ENCODE measurements around the gene CSAG2. TPM values are rescaled to one million over a fixed set of nuclear protein-coding genes. Genes with fewer than 3 reads are reported as not detected.
"Not testable (repeated sequence)": the region's sequence is repeated elsewhere in the genome, so short reads cannot be mapped to it uniquely, and the experiment has no call there.

Gene CSAG2, protein sequence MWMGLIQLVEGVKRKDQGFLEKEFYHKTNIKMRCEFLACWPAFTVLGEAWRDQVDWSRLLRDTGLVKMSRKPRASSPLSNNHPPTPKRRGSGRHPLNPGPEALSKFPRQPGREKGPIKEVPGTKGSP
- not detected for total RNA-seq
- long read RNA-seq, result 0 reads

DNA sequence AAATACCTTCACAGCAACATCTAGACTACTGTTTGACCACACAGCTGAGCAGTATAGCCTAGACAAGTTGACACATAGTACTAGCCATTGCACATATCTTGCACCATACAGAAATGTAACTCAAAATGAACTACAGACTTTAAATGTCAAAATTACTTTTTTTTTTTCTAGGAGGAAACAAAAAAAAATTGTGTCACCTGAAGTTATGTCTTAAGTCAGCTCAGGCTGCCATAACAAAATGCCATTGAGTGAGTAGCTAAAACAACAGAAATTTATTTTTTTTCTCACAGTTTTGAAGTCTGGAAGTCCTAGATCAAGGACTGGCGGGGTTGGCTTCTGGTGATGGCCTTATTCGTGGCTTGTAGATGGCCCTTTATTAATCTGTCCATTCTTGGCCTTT lies at the start of gene CSAG2:
Gene CSAG2 (minus strand): TSS at position 101 of the 400 bp plus-strand sequence. CDS start 161 bp downstream, outside the sequence.
- H3K4me3 ChIP-seq; H3K36me3 ChIP-seq; DNase-seq; H3K9me3 ChIP-seq (replicated peaks); intact Hi-C loops (cut with micrococcal nuclease); H3K27ac ChIP-seq (replicated peaks); H3K27me3 ChIP-seq (ENCODE audit: low read depth); H3K4me1 ChIP-seq: not testable (repeated sequence)

DNA sequence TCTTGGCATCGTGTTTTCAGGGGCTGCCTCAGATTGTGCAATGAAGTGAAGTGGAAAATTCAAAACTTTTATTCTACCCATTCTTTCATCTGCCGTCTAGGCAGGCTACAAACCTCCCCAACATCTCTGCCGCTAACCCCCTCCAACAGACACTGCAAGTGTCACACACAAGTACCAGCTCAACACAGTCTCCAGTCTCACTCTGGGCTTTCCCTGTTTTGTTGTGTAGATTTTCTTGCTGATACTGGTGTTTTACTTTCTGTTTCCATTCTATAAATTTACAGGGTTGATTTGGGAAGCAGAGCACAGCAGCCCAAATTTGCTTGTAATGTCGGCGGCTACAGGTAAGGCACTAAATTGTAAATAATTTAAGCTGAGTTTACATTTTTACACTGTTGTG lies 45.8 kb upstream of the CSAG2 start:
- DNase-seq; H3K36me3 ChIP-seq; H3K4me3 ChIP-seq; H3K27ac ChIP-seq (replicated peaks); H3K27me3 ChIP-seq (ENCODE audit: low read depth); H3K4me1 ChIP-seq; intact Hi-C loops (cut with micrococcal nuclease); H3K9me3 ChIP-seq (replicated peaks): not testable (repeated sequence)

DNA sequence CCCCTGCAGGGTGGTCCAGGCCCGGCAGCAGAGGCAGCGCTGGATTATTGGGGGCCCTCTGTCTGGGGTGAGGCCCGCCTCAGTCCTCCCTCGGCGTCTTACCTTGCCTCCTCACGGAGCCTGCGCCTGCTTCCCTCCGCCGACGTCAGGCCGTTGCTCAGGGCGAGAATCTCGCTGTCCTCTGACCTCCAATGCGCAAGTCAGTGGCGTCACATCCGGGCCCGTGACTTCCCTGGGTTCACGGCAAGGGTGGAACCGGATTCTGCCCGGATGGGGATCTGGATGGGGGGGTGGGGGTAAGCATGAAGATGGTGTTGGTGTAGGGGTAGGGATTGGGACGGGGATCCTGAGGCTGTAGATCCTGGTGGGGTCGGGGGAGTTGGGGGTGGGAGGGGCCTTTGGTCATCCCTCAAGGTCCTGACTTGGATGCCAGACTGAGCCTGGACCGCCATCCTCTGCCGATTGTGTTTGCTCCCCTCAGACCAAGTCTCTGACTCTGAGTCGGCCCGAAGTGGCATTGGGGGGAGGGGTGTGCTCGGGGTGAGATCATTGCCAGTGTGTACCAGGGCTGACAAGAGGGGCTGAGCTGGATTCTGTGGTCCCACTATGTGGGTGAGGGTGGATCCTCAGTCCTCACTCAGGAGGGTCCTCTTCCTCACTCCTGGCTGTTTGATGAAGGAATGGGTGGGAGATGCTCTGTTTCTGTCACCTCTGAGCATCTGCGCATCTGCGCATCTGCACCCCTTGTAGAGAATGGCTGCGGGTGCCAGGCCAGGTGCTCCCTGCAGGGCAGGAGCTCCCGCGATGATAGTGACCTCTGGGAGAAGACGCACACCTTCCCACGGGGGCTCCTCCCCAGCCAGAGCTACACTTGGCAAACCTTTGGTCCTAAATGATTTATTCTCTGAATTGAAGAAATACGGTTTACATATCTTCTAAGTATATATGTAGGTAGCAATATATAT lies 44.9 kb upstream of the CSAG2 start, which contains the start of gene MAGEA2:
Gene MAGEA2 (minus strand): TSS at position 157 of the 965 bp plus-strand sequence. CDS start 2,479 bp downstream, outside the sequence.
- DNase-seq; H3K4me1 ChIP-seq; H3K27me3 ChIP-seq (ENCODE audit: low read depth); H3K36me3 ChIP-seq; H3K9me3 ChIP-seq (replicated peaks); H3K27ac ChIP-seq (replicated peaks); H3K4me3 ChIP-seq; intact Hi-C loops (cut with micrococcal nuclease): not testable (repeated sequence)

DNA sequence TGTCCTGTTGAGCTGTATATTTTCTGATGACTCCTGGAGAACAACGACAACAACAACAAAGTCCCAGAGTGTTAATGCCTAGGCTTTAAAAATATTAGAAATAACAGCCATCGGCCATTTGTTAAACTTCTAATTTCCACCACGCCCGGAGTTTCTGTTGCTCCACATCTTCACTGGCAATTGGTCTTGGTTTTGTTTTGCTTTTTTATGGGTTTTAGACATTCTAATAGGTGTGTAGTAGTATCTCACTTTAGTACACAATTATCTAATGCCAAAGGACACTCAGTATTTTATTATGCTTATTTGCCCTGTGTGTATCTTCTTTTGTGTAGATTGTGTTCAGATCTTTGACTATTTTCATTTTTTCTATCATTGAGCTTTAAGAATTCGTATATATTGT lies 29.5 kb upstream of the CSAG2 start:
- intact Hi-C loops (cut with micrococcal nuclease), result no loop called here
- DNase-seq, result no peak
- H3K27ac ChIP-seq (replicated peaks), result no peak overlapping the region
- H3K27me3 ChIP-seq (ENCODE audit: low read depth), result no peaks in the 10 kb centered on the region
- H3K9me3 ChIP-seq (replicated peaks), result no peaks in the 10 kb centered on the region
- TF ChIP-seq, protein P1, sequence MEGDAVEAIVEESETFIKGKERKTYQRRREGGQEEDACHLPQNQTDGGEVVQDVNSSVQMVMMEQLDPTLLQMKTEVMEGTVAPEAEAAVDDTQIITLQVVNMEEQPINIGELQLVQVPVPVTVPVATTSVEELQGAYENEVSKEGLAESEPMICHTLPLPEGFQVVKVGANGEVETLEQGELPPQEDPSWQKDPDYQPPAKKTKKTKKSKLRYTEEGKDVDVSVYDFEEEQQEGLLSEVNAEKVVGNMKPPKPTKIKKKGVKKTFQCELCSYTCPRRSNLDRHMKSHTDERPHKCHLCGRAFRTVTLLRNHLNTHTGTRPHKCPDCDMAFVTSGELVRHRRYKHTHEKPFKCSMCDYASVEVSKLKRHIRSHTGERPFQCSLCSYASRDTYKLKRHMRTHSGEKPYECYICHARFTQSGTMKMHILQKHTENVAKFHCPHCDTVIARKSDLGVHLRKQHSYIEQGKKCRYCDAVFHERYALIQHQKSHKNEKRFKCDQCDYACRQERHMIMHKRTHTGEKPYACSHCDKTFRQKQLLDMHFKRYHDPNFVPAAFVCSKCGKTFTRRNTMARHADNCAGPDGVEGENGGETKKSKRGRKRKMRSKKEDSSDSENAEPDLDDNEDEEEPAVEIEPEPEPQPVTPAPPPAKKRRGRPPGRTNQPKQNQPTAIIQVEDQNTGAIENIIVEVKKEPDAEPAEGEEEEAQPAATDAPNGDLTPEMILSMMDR (IDR thresholded peaks at IDR 0.05; ENCODE audit: borderline replicate concordance), result no peak
- no peaks in the 10 kb centered on the region for H3K4me1 ChIP-seq
- no peak overlapping the region for H3K4me3 ChIP-seq
- H3K36me3 ChIP-seq, result no peaks in the 10 kb centered on the region

DNA sequence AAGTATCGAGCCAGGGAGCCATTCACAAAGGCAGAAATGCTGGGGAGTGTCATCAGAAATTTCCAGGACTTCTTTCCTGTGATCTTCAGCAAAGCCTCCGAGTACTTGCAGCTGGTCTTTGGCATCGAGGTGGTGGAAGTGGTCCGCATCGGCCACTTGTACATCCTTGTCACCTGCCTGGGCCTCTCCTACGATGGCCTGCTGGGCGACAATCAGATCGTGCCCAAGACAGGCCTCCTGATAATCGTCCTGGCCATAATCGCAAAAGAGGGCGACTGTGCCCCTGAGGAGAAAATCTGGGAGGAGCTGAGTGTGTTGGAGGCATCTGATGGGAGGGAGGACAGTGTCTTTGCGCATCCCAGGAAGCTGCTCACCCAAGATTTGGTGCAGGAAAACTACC lies 27.5 kb upstream of the CSAG2 start:
- H3K36me3 ChIP-seq; DNase-seq; intact Hi-C loops (cut with micrococcal nuclease): not testable (repeated sequence)

DNA sequence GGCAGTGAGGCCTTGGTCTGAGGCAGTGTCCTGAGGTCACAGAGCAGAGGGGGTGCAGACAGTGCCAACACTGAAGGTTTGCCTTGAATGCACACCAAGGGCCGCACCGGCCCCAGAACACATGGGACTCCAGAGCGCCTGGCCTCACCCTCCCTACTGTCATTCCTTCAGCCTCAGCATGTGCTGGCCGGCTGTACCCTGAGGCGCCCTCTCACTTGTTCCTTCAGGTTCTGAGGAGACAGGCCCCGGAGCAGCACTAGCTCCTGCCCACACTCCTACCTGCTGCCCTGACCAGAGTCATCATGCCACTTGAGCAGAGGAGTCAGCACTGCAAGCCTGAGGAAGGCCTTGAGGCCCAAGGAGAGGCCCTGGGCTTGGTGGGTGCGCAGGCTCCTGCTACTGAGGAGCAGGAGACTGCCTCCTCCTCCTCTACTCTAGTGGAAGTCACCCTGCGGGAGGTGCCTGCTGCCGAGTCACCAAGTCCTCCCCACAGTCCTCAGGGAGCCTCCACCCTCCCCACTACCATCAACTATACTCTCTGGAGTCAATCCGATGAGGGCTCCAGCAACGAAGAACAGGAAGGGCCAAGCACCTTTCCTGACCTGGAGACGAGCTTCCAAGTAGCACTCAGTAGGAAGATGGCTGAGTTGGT lies 26.9 kb upstream of the CSAG2 start:
- H3K4me3 ChIP-seq, result no peak overlapping the region
- H3K9me3 ChIP-seq (replicated peaks), result no peaks in the 10 kb centered on the region
- intact Hi-C loops (cut with micrococcal nuclease), result no loop called here
- H3K4me1 ChIP-seq, result no peaks in the 10 kb centered on the region
- H3K27ac ChIP-seq (replicated peaks), result no peak overlapping the region
- DNase-seq, result no peak
- TF ChIP-seq, protein P1 (IDR thresholded peaks at IDR 0.05; ENCODE audit: borderline replicate concordance), result no peak
- no peaks in the 10 kb centered on the region for H3K27me3 ChIP-seq (ENCODE audit: low read depth)
- H3K36me3 ChIP-seq, result no peaks in the 10 kb centered on the region

More for the DNA sequence above, 27.5 kb upstream of the CSAG2 start:
- H3K27me3 ChIP-seq (ENCODE audit: low read depth); H3K9me3 ChIP-seq (replicated peaks); H3K4me3 ChIP-seq; H3K4me1 ChIP-seq; H3K27ac ChIP-seq (replicated peaks): not testable (repeated sequence)

DNA sequence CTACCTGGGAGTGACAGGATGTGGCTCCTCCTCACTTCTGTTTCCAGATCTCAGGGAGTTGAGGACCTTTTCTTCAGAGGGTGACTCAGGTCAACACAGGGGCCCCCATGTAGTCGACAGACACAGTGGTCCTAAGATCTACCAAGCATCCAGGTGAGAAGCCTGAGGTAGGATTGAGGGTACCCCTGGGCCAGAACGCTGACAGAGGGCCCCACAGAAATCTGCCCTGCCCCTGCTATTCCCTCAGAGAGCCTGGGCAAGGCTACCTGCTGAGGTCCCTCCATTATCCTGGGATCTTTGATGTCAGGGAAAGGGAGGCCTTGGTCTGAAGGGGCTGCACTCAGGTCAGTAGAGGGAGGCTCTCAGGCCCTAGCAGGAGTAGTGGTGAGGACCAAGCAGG lies 26.0 kb upstream of the CSAG2 start:
- Histone ChIP-seq H3K27ac (replicated peaks) (no peak overlapping the region), H3K4me3 (no peak overlapping the region), H3K27me3 (ENCODE audit: low read depth) (no peaks in the 10 kb centered on the region), H3K9me3 (replicated peaks) (no peaks in the 10 kb centered on the region), H3K4me1 (no peaks in the 10 kb centered on the region), H3K36me3 (no peaks in the 10 kb centered on the region)
- no peak for DNase-seq
- TF ChIP-seq, protein P1 (IDR thresholded peaks at IDR 0.05; ENCODE audit: borderline replicate concordance), result no peak
- intact Hi-C loops (cut with micrococcal nuclease), result no loop called here

DNA sequence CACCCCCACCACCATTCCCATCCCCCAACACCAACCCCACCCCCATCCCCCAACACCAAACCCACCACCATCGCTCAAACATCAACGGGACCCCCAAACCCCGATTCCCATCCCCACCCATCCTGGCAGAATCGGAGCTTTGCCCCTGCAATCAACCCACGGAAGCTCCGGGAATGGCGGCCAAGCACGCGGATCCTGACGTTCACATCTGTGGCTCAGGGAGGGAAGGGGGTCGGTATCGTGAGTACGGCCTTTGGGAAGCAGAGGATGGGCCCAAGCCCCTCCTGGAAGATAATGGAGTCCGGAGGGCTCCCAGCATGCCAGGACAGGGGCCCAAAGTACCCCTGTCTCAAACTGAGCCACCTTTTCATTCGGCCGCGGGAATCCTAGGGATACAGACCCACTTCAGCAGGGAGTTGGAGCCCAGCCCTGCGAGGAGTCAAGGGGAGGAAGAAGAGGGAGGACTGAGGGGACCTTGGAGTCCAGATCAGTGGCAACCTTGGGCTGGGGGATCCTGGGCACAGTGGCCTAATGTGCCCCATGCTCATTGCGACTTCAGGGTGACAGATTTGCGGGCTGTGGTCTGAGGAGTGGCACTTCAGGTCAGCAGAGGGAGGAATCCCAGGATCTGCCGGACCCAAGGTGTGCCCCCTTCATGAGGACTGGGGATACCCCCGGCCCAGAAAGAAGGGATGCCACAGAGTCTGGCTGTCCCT lies 25.2 kb upstream of the CSAG2 start:
- H3K27ac ChIP-seq (replicated peaks); H3K4me3 ChIP-seq; H3K4me1 ChIP-seq; H3K27me3 ChIP-seq (ENCODE audit: low read depth); DNase-seq; H3K36me3 ChIP-seq; H3K9me3 ChIP-seq (replicated peaks); intact Hi-C loops (cut with micrococcal nuclease): not testable (repeated sequence)

All from left ventricle myocardium inferior (tissue), 1 donor.